ENCODE measurements around the gene ARAP1.
A peak's percentile ranks its signal among the peaks of the same experiment; 100 is the strongest.

The ARAP1 gene

DNA sequence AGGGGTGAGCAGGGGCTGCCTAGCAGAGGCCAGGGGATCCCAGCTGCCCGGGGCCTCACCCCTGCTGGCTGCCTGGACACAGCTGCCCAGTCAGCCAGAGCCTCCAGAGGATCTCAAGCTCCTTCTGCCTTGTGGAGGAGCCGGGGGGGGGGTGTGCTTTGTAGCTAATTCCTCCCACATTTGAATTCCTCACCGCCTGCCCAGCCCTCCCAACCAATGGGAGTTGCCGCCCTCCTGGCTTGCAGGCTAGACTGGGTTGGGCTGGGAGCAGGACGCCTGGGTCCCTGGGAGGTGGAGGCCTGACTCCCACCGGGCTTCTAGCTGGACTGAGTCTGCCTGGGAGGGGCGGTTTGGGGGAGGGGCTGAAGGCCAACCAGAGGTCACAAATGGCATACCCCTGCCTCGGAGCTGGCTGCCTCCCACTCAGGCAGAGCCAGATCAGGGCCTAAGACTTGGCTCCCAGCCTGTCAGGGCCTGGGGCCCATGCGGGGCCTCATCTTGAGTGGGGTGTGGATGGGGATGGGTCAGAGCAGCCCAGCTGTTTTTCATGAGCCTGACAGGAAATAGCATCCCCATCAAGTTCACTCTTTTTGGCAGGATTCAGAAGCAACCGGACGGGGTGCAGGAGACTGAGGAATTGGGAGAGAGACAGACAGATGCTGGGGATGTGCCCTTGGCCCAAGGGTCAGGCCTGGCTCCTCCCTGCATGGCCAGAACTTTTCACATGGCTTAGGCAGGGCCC is 48.8 kb downstream of the ARAP1 start:
- peak; percentile 53 for DNase-seq (ENCODE audit: low spot score)

DNA sequence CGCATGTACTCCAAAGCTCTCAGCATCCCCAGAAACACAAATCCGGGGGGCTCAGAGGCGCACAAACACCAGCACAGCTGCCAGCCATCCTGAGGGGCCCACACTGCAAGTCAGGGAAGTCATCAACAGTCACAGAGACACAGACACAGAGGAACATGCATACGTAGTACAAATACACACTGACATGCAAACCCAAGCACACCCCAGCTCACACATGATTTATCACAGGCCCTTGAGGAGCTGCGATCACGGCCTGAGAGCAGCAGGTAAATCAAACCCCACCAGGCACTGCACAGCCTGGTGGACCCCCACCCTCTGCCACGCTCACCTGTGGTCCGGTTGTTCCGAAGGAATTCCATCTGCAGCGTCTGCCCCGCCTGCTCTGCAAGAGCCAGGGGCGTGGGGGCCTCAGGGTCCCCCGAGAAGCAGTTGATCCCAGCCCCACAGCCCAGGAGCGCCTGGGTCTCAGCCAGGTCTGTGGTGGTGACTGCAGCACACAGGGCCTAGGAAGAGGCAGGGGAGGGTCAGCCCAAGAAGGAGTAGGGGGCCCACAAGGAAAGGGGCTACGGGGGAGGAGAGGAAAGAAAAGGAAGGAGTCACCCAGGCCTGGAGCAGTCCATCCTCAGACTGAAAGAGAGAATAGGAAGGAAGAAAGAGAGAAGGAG is 49.5 kb downstream of the ARAP1 start:
- DNase-seq (ENCODE audit: low spot score), result no peak

DNA sequence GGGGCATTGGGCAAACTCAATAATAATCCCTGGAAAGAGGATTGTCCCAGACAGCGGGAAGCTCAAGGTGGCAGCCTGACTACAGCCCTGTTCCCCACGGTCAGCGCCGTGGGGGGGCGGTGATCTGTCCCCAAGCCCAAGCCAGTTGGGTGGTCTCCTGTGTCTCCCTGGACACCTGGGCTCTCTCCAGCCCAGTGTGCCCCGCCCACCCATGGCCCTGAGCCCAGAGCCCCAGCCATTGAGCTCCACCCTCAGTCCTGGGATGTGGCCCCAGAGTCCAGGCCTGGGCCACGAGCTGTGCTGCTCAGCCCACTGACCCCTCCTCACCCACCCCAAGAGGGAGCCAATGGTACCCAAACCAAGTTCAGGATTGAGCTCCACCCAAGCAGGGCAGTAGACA is 50.1 kb downstream of the ARAP1 start:
- DNase-seq (ENCODE audit: low spot score), result no peak

DNA sequence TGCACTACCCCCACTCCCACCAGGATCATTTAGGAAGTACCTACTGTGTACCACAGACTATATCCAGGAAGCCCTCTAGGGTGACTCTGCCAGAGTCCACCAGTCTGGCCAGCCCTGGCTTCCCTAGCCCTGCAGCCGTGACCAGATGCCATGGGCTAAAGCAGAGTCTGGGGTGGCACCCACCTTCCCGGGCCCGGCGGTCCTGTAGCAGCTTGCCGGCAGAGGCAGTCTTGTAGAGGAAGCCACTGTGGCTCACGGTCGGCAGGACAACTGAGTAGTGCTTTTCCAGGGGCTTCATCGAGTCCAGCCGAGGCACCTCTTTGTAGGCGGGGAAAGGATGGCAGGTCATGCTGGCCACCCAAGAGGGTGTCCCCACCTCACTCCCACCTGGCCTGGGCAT is 50.7 kb downstream of the ARAP1 start:
- no peak for DNase-seq (ENCODE audit: low spot score)

DNA sequence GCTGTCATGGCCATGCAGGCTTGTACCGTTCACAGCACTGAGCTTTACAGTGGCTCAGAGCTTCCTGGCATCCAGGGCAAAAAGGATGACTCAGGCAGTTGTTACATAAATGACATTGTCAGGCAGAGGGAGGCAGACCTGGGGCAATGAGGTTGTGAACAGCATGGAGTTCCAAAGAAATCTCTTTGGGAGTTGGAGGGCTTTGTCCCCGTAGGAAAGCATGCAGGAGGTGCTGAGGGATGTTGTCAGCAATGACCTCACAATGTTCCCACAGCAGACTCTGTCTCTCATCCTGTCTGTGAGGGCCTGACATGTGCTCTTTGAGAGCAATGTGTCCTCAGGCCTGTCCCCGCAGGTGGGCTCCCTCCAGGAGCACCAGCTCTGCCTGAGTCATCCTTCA is 52.1 kb downstream of the ARAP1 start:
- DNase-seq (ENCODE audit: low spot score), result no peak

DNA sequence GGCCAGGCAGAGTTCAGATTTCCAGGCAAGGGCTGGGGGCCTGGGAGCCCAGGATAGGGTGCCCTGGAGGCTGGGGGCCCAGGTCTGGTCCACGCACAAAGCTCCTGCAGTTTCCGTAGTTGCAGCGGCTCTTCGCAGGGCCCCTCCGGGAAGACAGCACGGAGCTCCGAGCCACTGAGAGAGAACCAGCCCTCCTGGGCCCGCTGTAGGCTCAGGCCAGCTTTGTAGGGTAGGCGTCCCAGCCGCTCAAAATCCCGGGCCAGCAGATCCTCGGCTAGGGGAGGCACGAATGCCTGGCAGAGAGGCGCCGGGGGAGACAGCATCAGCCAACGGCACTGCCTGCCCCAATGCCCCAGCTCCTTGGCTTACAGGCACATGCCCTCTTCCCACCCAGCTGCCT is 54.4 kb downstream of the ARAP1 start:
- DNase-seq (ENCODE audit: low spot score), result no peak

DNA sequence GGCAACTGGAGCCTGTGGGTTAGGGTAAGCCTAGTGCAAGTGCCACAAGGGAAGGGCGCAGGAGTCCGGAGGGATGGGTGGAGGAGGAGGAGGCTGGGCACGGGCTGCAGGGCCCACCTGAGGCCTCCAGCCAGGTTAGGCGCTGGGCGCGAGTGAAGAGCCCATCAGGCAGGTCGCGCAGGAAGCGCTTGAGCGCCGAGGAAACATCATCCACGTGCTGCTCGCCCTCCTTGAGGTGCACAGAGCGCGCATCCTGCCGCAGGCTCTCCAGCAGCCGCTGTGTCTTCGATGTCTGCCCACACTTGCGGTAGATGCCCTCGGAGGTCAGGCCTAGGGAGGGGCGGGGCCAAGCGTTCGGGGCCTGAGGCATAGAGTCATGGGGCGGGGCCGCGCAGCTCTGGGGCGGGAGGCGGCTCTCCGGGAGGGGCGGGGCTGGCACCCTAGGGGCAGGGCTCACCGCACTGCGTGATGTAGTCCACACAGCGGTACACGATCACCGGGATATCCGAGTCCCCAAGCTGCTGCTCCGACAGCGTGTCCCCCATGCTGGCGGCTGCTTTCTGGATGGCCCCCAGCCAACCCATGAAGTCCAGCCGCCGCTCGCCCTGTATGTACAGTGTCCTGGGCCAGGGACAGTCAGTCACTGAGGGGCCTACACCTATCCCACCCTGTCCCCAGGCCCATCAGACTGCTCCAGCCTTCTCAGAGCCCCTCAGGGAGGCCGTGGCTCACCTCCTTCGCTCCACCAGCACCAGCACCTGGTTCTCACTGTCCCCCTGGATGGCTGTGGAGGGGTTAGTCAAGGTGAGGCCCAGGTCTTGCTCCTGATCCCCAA is 55.1 kb downstream of the ARAP1 start:
- DNase-seq (ENCODE audit: low spot score), result no peak

DNA sequence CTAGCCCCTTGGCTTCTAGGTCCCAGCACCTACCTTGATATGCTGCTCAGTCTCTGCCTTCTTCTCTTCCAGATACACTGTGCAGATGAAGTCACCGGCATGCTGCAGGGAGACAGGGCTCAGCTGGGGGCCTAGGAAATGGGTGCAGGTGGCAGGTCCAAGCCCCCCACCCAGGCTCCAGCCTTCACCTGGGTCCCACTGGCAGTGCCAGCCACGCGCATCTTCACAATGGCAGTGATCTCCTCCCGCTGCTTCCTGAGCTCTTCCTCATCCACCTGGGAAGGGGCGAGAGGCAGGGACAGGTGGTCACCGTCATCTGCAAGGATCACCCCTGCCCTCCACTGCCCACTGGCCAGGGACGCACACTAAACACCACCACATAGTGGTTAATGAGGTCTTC is 56.9 kb downstream of the ARAP1 start:
- DNase-seq (ENCODE audit: low spot score), result no peak

DNA sequence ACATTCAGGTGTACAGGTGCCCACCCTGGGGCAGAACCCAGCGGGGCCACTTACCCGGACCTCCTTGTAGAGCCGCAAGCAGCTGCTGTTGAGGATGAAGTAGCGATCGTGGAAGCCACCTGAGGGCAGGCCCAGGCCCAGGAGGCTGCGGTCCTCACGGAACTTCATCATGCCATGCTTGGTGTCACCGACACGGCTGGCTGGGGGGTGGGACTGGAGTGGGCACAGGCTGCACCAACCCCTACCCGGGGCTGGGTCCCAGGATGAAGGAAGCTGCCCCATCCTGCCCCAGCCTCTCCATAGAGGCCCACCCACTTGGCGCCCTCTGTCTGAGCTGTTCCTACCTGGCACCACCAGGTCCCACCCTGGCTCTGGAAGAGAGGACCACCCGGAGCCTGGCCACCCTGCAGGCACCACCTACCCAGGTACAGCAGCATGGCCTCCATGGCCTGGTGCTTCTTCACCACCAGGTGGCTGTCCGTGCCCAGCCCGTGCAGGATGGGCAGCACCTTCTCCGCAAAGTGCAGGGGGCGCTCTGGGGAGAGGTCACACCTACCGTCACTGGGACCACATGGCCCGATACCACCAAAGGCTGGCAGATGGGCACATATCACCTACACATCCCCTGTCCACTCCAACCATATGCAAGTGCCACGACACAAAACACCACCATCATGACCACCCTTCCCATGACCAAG is 58.8 kb downstream of the ARAP1 start:
- no peak for DNase-seq (ENCODE audit: low spot score)

DNA sequence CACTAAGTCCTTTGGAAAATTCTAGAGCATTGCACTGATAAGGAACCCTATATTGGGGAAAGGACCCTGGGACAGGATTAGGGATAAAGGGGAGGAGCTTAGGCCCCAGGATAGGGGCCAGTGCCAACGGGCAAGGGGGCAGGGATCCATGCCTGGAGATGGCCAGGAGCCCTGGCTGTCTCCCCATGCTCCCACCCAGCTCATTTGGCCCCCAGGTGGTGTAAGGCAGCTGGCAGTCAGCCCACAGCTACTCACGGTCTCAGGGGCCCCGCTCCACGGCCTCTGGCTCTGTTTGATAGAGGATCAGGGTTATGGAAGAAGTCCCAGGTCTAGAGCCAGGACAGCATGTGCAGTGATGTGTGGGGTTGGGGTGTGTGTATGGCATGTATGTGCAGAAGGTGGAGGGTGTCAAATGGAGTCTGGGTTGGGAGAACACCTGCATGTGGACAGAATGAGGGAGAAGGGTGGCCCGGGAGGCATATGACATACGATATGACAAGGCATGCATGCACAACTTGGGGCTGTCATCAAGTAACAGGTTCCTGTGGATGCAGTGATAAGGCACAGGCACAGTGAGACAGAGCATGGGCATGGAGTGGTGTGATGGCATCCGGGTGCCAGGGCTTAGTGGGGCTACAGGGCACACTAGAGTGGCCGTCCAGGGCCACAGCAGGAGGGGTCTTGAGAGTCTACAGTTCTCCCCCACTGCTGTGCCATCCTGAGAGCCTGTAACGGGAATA is 59.5 kb downstream of the ARAP1 start:
- no peak for DNase-seq (ENCODE audit: low spot score)

DNA sequence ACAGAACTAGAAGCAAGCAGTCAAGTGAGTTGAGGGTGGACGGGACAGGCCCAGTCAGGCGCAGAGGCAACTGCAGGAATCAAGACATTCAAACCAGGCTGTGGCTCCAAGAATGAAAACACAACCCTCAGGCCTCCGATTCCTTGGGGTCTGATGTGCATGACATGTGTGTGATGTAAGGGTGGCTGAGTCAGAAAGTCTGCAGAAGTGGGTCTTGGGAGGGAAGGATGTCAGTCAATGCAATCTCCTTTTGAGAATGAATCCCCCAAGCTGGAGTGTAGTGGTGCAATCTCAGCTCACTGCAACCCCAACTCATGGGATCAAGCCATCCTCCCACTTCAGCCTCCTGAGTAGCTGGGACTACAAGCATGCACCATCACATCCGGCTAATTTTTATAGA is 62.0 kb downstream of the ARAP1 start:
- DNase-seq (ENCODE audit: low spot score), result no peak

DNA sequence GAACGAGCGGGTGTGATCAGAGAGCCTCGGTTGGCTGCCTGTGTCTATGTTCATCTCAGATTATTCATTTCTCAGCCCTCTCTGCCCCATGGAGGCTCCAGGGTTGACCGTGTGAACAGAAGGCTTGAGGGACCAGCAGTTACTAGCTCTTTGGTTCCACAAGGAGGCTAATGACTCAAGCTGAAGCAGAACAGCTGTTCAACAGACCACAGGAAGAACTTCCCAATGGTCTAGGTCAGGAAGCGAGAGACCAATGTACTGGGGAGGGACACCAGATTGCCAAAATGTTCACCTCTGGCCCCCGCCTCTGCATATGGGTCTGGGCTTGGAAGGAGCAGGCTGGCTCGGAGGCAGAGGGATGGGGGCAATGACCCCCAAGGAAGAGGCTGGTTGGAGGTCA is 63.3 kb downstream of the ARAP1 start:
- DNase-seq (ENCODE audit: low spot score), result no peak

DNA sequence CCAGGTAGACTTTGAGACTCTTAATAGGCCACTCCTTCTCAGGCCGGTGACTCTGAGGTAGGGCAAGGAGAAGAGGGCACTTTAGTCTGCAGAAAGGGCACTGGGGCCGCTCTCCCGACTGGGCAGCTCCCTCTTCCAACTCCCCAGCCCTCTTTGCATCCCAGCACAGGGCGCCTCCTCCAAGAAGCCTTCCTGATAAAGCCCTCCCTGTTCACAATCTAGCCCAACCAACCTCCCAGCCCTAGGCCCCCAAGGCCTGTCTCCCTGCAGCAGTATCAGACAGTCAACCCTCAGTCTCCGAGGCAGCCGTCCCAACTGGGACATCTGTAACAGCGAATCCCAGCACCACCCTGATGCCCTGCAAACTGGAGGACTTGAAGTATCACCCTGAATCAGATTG is 63.7 kb downstream of the ARAP1 start:
- DNase-seq (ENCODE audit: low spot score), result no peak

DNA sequence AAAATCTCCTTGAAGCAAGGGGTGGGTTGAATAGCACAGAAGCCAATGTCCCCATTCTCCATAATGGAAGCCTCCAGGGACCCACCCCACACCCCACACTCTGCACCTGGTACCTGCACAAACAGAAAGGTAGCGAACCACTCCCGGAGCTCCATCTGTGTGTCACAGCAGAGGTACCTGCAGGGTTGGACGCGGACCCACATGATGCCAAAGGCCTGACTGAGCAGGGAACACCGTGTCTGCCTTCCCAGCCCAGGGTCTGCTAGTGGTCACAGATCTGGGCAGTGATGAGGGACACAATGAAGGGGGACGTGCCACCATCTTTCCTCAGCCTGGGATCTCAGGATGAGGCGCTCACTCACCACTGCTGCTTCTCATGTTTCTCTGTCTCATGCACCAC is 64.9 kb downstream of the ARAP1 start:
- DNase-seq (ENCODE audit: low spot score), result no peak

DNA sequence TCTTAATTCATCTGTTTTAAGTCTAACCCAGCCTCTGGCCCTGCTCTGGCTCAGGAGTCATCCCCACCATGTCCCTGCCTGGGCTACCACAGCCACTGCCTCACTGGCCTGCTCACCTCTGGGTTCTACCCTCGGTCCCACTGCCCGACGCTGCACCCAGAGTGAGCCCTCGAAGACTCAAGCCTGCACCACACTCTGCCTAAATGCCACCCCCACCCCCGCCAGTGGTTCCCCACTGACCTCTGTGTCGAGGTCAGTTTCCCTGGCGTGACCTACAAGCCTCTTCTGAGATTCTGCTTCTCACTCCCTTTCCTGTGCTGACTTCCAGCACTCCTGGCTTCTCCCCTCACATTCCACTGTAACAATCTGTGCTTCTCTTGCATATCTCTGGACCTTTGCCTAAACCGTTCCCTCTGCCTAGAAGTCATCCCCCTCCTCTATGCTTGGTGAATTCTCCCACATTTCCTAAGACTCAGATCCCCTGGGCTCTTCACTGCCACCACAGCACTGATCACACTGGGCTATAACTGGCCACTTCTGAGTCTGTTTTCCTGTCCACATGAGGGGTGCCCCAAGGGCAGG is 65.5 kb downstream of the ARAP1 start:
- no peak for DNase-seq (ENCODE audit: low spot score)

DNA sequence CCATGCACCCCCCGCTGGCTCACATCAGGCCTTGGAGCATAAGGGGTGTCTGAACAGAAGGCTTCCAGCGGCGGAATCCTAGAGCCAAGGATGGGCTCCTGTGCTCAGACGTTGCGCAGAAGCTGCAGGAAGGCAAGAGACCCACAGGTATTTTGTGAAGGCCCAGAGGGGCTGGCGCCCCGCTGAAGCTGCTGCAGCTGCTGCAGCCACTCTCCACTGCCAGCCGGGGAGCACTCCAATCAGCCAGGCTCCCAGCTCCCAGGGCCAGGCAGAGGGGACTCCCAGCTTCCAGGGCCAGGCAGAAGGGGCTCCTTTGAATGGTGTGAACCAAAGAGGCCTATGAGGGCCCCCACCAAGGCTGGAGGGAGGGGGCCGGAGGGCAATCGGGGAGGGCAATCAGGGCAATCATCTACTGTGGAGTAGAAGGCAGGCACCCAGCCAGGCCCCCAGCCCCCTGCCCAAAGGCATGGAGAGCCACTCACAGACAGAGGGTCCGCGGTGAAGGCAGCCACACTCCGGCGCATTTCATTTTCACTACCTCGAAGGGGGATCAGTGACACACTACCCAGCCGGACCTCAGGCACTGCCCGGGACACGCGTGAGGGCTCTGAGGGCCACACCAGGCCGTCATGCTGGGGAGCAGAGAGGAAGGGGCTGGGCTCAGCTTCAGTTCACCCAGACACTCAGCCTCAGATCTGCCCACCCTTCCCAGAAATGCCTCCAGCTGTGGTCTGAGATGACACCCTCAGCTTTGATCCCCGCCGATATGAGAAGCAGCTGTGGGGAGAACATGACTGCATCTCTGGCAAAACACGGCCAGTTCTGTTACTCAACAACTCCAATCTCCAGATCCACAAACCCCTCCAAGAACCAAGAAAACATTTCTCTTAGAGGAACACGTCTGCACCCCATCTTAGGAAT is 66.4 kb downstream of the ARAP1 start:
- no peak for DNase-seq (ENCODE audit: low spot score)

DNA sequence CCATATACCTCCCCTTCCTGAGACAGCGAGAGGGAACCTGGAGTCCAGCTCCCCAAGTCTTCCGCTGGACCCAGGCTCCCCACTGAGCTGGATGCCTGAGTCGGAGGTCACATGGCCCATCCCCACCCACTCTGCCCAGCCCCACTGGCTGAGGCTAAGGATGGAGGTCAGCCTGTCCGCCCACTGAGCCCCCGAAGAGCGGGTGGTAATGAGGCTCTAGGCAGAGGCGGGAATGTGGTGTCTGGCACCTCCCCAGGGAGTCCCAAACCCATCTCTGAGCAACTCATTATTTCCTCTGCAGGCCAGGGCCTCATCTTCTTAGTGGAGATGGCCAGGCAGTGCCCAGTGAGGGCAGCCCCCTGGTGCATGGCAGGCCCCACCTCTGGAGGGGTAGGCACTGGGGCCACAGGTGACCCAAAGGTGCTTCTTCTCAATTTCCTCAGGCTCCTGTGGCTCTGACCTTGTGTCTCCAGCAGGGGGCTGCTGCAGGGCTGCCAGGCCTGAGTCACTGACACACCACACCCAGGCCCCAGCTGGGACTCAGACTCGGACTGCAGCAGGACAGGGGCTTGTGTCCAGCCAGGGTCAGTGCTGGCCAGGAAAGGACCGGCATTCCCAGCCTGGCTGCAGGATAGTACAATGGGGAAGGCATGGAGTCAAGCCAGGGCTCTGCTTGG is 67.8 kb downstream of the ARAP1 start:
- peak; percentile 79 for DNase-seq (ENCODE audit: low spot score)

DNA sequence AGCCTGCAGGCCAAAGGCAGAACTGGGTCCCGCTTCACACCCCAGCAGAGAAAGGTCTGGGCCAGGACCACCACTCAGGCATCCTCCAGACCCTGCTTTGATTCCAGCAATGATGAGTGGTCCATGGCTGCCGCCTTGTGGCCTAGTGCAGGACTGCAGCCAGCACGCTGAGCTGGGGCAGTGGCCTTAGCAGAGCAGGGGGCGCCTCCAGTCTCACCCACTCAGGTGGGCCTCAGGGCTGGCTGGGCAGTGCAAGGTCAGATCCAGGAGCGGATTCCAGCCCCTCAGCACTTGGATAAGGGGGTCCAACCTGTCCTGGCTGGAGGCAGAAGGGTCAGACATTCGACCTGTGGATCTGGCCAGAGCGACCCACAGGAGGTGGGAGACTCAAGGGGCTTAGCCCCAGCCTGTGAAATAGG is 68.4 kb downstream of the ARAP1 start:
- peak; percentile 88 for DNase-seq (ENCODE audit: low spot score)

DNA sequence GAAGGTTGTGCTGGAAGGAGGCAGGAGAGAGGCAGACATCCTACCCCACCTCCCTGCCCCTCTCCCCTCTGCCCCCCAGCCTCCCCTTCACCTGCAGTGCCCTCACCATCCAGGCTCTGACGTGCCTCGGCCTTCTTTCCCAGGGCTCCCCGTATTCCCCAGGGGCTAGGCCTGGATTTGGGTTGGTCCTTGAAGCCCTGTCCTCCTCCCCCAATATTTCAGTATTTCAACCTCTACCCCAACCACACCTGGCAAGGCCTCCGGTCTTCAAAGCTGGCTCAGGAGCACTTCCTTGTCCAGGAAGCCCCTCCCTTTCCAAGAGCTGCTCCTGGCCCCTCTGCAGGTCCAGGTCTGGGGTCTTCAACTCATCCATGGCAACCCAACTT is 69.4 kb downstream of the ARAP1 start:
- DNase-seq (ENCODE audit: low spot score), result no peak
